RWPE2 (cell line): ENCODE measurements around the gene NAT14.

ENCODE experiments used
- ATAC-seq: fragments of 200-7000 bp; cut with Tn5 transposase; 3 replicates; pipeline ENCODE4 v1.9.1; 2021; ENCODE audit warnings: low read depth
- DNase-seq: peaks from one replicate; pipeline ENCODE4 v3.0.0-alpha.2; 2020; ENCODE audit warnings: low spot score
- H3K27ac ChIP-seq: fragments of 450-650 bp; 2 replicates; pipeline ENCODE4 v1.5.1; 2017; ENCODE audit warnings: mild to moderate bottlenecking; ENCODE audit not compliant: poor library complexity, severe bottlenecking
- H3K27me3 ChIP-seq: fragments of 250-450 bp; sonication (Bioruptor Pico); 2 replicates; pipeline ENCODE4 v1.5.1; 2021; ENCODE audit warnings: mild to moderate bottlenecking, moderate library complexity; ENCODE audit not compliant: insufficient read depth, poor library complexity, severe bottlenecking
- H3K36me3 ChIP-seq: fragments of 250-450 bp; sonication (Bioruptor Pico); 2 replicates; pipeline ENCODE4 v1.5.1; 2020; ENCODE audit warnings: low read depth, mild to moderate bottlenecking, moderate library complexity
- H3K4me1 ChIP-seq: fragments of 250-450 bp; sonication (Bioruptor Pico); 2 replicates; pipeline ENCODE4 v1.5.1; 2021; ENCODE audit warnings: mild to moderate bottlenecking, moderate library complexity; ENCODE audit not compliant: insufficient read depth, poor library complexity, severe bottlenecking
- H3K4me3 ChIP-seq: fragments of 250-450 bp; sonication (Bioruptor Pico); 2 replicates; pipeline ENCODE4 v1.5.1; 2021; ENCODE audit warnings: mild to moderate bottlenecking, moderate library complexity; ENCODE audit not compliant: severe bottlenecking
- H3K9me3 ChIP-seq: fragments of 250-450 bp; sonication (Bioruptor Pico); 2 replicates; pipeline ENCODE4 v1.5.1; 2021; ENCODE audit warnings: mild to moderate bottlenecking, moderate library complexity; ENCODE audit not compliant: severe bottlenecking
- CTCF ChIP-seq: fragments of 450-650 bp; IDR thresholded peaks from one replicate; pipeline ENCODE4 v1.5.1; 2017; ENCODE audit warnings: mild to moderate bottlenecking, moderate library complexity; ENCODE audit not compliant: poor library complexity, severe bottlenecking

NAT14 gene

GRCh38 chr19:55497763-55498162 lies 12.8 kb downstream of the NAT14 start:
- no peaks in the 10 kb centered on the region for H3K36me3 ChIP-seq
- no peak overlapping the region for H3K27ac ChIP-seq
- no peaks in the 10 kb centered on the region for H3K27me3 ChIP-seq
- H3K4me1 ChIP-seq: peaks cover 2% of the 10 kb centered on the region
- H3K9me3 ChIP-seq: no peaks in the 10 kb centered on the region
- no peak for ATAC-seq
- no peak for DNase-seq
- H3K4me3 ChIP-seq: no peak overlapping the region
- no peak for TF ChIP-seq CTCF

- ATAC-seq (no peak), DNase-seq (no peak)
- Histone ChIP-seq H3K27ac (no peak overlapping the region), H3K9me3 (no peaks in the 10 kb centered on the region), H3K36me3 (no peaks in the 10 kb centered on the region), H3K27me3 (no peaks in the 10 kb centered on the region), H3K4me1 (no peaks in the 10 kb centered on the region), H3K4me3 (no peak overlapping the region)
- TF ChIP-seq CTCF: no peak
Observed at GRCh38 chr19:55498246-55498840, 13.4 kb downstream of the NAT14 start.

- no peak for TF ChIP-seq CTCF
- Histone ChIP-seq H3K36me3 (no peaks in the 10 kb centered on the region), H3K9me3 (no peaks in the 10 kb centered on the region), H3K27ac (no peak overlapping the region), H3K4me3 (no peak overlapping the region), H3K27me3 (no peaks in the 10 kb centered on the region), H3K4me1 (no peaks in the 10 kb centered on the region)
- DNase-seq: no peak
- no peak for ATAC-seq
Observed at GRCh38 chr19:55500368-55500952, 15.5 kb downstream of the NAT14 start.

GRCh38 chr19:55502197-55502952 lies 17.4 kb downstream of the NAT14 start:
- no peak overlapping the region for H3K27ac ChIP-seq
- no peaks in the 10 kb centered on the region for H3K4me1 ChIP-seq
- H3K27me3 ChIP-seq: no peaks in the 10 kb centered on the region
- no peak overlapping the region for H3K4me3 ChIP-seq
- no peaks in the 10 kb centered on the region for H3K36me3 ChIP-seq
- ATAC-seq (no peak), DNase-seq (no peak)
- no peak for TF ChIP-seq CTCF
- H3K9me3 ChIP-seq: no peaks in the 10 kb centered on the region

GRCh38 chr19:55503157-55503501 lies 18.1 kb downstream of the NAT14 start:
- Histone ChIP-seq H3K4me1 (no peaks in the 10 kb centered on the region), H3K36me3 (no peaks in the 10 kb centered on the region), H3K27me3 (no peaks in the 10 kb centered on the region), H3K9me3 (no peaks in the 10 kb centered on the region), H3K27ac (no peak overlapping the region), H3K4me3 (no peak overlapping the region)
- no peak for DNase-seq
- ATAC-seq: no peak
- no peak for TF ChIP-seq CTCF
